Prostate gland (tissue), 2 donors: ENCODE measurements around the gene PIKFYVE. TPM values are rescaled to one million over a fixed set of nuclear protein-coding genes. Genes with fewer than 3 reads are reported as not detected.

Experiments used
- DNase-seq: peaks from one replicate; pipeline ENCODE4 v3.0.0-alpha.2; 2019; ENCODE audit warnings: low spot score
- H3K27ac ChIP-seq, 2 donors: fragments of 200-600 bp; sonication (generic); 2 replicates each; pipeline ENCODE4 v1.5.1; 2017 to 2019
- H3K27me3 ChIP-seq: fragments of 200-600 bp; sonication (generic); replicated peaks from 2 replicates; pipeline ENCODE4 v1.5.1; 2019; ENCODE audit not compliant: insufficient read depth
- H3K36me3 ChIP-seq, 2 donors: fragments of 200-600 bp; sonication (generic); 1 replicate in 1 of 2; 2 replicates in 1 of 2; pipeline versions ENCODE4 v1.5.1 to v1.8.1; 2017 to 2019
- H3K4me1 ChIP-seq: fragments of 200-600 bp; sonication (generic); replicated peaks from 2 replicates; pipeline ENCODE4 v1.5.1; 2019
- H3K4me3 ChIP-seq, 2 donors: fragments of 200-600 bp; sonication (generic); 2 replicates each; pipeline ENCODE4 v1.5.1; 2017 to 2019
- H3K9me3 ChIP-seq: fragments of 200-600 bp; sonication (generic); 2 replicates; pipeline ENCODE4 v1.5.1; 2017
- POLR2A ChIP-seq: fragments of 450-650 bp; IDR thresholded peaks from one replicate; pipeline ENCODE4 v1.6.1; 2016; ENCODE audit warnings: antibody characterized with exemption, mild to moderate bottlenecking
- POLR2AphosphoS5 ChIP-seq: sonication (generic); formaldehyde crosslinking; IDR thresholded peaks from one replicate; pipeline ENCODE4 v1.6.1; 2017; ENCODE audit warnings: antibody characterized with exemption
- WGBS: methylation state at CpG from one replicate; pipeline ENCODE4 v1.1.5; 2018; 5-methylcytosine and 5-hydroxymethylcytosine counted together
- intact Hi-C: fragments of 100-400 bp; cut with DNase I; formaldehyde crosslinking; loops from one replicate; pipeline ENCODE4 v1.14.2; 2022
- total RNA-seq, 2 donors: library from RNA; depleted of rRNA; stranded (reverse); fragments of >200 nt; gene quantifications; one replicate each; pipeline ENCODE4 v1.1.0, GENCODE V29; 2016
- TF ChIP-seq, protein P1 (sequence below), 4 experiments: fragments of 200-600 bp in 2 of 4; fragments of 450-650 bp in 2 of 4; sonication (generic) in 2 of 4; IDR thresholded peaks; 1 replicate in 3 of 4; 2 replicates in 1 of 4; pipeline ENCODE4 v1.5.1; 2016 to 2019; ENCODE audit warnings: antibody characterized with exemption in 4 of 4, mild to moderate bottlenecking in 2 of 4, moderate library complexity in 2 of 4

PIKFYVE gene
- total RNA-seq, 2 donors from 2014 or later: 26.7 to 47.1 TPM

DNA sequence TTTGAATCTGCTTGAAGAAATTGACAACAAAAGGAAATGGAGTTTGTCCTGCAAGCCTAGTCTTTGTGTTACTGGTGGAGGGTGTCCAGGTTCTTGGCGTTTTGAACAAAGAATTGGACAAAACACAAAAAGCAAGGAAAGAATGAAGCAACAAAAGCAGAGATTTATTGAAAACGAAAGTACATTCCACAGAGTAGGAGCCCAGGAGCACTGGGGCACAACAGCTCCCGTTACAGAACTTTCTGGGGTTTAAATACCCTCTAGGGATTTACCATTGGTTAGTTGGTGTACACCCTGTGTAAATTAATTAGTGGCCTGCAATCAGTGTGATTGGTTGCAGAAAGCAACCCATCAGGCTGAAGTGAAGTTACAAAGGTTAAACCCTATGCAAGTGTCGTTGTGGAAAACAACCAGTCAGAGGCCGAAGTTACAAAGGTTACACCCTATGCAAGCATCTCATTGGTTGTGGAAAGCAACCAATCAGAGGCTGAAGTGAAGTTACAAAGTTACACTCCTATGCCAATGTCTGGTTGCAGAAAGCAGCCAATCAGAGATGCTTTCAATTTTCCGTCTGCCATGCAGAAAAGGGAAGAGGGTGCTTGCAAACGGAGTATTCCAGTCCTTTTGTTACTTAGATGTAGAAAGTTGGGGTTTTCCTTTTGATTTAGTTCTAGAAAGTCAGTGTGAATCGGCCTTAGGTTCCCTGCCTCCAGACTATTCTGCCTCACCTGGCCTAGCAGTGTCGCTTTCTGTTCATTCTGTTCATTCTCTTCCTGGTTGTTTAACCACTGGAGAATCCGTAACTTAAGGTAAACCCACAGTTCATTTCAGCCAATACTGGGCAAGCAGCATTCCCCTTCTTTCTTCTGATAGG is 92.9 kb downstream of the PIKFYVE start:
- intact Hi-C loops: no loop called here

DNA sequence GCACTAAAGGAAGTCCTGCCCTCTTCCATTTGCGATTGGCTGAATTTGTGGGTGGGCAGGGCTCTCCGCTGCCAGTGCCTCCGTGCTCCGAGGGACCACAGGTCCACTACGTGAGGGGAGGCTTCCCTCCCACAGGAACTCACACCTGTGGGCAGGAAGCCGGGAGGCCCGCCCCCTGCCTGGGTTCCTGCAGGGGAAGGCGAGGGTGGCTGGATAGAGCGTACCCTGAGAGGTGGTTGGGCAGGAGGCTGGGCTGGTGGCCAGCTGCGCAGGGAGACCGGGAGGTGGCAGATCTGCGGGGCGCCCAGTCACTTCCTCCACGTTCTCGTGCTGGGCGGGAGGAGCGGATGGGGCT is 93.6 kb downstream of the PIKFYVE start:
- no peaks in the 10 kb centered on the region for H3K4me1 ChIP-seq
- no peaks in the 10 kb centered on the region for H3K27me3 ChIP-seq
- DNase-seq: no peak
- 87% methylated on average over 17 of the region's 17 CpGs for WGBS
- no peak overlapping the region for H3K4me3 ChIP-seq
- no peak overlapping the region for H3K27ac ChIP-seq
- TF ChIP-seq POLR2A (no peak), POLR2AphosphoS5 (no peak)
- TF ChIP-seq, protein P1, sequence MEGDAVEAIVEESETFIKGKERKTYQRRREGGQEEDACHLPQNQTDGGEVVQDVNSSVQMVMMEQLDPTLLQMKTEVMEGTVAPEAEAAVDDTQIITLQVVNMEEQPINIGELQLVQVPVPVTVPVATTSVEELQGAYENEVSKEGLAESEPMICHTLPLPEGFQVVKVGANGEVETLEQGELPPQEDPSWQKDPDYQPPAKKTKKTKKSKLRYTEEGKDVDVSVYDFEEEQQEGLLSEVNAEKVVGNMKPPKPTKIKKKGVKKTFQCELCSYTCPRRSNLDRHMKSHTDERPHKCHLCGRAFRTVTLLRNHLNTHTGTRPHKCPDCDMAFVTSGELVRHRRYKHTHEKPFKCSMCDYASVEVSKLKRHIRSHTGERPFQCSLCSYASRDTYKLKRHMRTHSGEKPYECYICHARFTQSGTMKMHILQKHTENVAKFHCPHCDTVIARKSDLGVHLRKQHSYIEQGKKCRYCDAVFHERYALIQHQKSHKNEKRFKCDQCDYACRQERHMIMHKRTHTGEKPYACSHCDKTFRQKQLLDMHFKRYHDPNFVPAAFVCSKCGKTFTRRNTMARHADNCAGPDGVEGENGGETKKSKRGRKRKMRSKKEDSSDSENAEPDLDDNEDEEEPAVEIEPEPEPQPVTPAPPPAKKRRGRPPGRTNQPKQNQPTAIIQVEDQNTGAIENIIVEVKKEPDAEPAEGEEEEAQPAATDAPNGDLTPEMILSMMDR (IDR thresholded peaks at IDR 0.05): no peak
- intact Hi-C loops: no loop called here
- H3K36me3 ChIP-seq: no peaks in the 10 kb centered on the region
- no peaks in the 10 kb centered on the region for H3K9me3 ChIP-seq

More for the DNA sequence above, 92.9 kb downstream of the PIKFYVE start:
- Histone ChIP-seq H3K4me3 (no peak overlapping the region), H3K4me1 (no peaks in the 10 kb centered on the region), H3K9me3 (no peaks in the 10 kb centered on the region), H3K27ac (no peak overlapping the region), H3K36me3 (no peaks in the 10 kb centered on the region), H3K27me3 (no peaks in the 10 kb centered on the region)
- WGBS: 68% methylated on average over 10 of the region's 10 CpGs
- TF ChIP-seq POLR2AphosphoS5: no peak
- TF ChIP-seq POLR2A: no peak
- TF ChIP-seq, protein P1 (IDR thresholded peaks at IDR 0.05): no peak
- no peak for DNase-seq

DNA sequence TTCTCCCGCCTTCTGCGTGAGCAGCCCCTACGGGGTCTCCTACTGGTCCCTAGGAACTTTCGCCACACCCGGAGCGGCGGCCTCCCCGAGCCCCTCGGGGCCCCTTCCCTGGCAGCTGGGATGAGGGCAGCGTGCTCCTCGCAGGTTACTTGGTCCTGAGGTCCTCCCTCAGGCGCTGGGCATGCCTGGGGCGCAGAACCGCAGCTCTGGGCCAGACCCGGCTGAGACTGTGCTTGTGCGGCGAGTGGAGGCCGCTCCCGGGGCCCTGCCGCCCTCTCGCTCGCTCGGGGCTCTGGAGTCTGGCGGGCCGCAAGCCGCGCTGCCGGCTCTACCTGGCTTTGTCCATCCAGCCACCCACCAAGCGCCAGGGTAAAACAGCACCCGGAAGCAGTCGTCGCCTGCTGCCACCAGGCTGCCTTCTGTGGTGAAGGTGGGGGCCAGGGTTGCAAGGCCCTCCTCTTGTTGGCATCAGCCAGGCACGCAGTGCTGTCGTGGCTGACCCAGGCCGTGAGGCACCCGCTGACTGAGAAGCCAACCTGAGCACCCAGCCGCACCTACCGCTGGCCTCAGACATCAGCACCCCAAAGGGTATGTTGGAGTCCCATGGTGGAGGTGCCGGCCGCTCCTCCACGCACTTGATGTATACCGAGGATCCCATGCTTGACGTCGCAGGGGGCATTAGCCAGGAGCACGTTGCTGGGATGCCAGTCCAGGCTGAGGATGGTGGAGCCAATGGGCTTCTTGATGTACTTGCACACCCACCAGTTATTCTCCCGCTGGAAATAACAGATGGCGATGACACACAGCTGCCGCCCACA is 94.4 kb downstream of the PIKFYVE start:
- Histone ChIP-seq H3K4me1 (no peaks in the 10 kb centered on the region), H3K36me3 (no peaks in the 10 kb centered on the region), H3K27ac (no peak overlapping the region), H3K4me3 (no peak overlapping the region), H3K27me3 (no peaks in the 10 kb centered on the region), H3K9me3 (no peaks in the 10 kb centered on the region)
- intact Hi-C loops: no loop called here
- no peak for TF ChIP-seq POLR2A
- no peak for TF ChIP-seq POLR2AphosphoS5
- TF ChIP-seq, protein P1 (IDR thresholded peaks at IDR 0.05): no peak
- WGBS: 95% methylated on average over 46 of the region's 48 CpGs
- no peak for DNase-seq

DNA sequence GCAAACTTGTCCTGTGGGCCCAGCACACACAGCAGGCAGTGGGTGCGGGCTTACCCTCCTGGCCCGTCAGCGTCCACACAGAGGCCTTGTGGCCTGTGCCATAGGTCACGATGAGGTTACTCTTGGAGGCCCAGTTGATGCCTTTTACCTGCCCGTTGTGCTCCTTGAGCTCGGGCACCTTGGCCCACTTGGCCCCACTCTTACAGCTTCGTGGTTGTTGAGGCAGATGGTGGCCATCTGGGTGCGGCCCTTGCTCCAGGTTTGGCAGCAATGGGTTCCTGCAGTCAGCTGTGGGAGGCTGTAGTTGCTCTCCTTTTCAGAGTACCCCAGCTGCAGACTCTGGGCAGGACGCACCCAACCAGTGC is 95.0 kb downstream of the PIKFYVE start:
- no peak for DNase-seq
- H3K27ac ChIP-seq: no peak overlapping the region
- 92% methylated on average over 9 of the region's 9 CpGs for WGBS
- TF ChIP-seq POLR2A (no peak), POLR2AphosphoS5 (no peak)
- TF ChIP-seq, protein P1 (IDR thresholded peaks at IDR 0.05): no peak
- H3K9me3 ChIP-seq: no peaks in the 10 kb centered on the region
- H3K27me3 ChIP-seq: no peaks in the 10 kb centered on the region
- H3K4me1 ChIP-seq: no peaks in the 10 kb centered on the region
- H3K36me3 ChIP-seq: no peaks in the 10 kb centered on the region
- no peak overlapping the region for H3K4me3 ChIP-seq
- intact Hi-C loops: no loop called here
